NAMALWA (cell line): Measurements from ENCODE around the gene DOLPP1.
"Not testable (repeated sequence)": the region's sequence is repeated elsewhere in the genome, so short reads cannot be mapped to it uniquely, and the experiment has no call there.

ENCODE experiments used
- DNase-seq: peaks from one replicate; pipeline ENCODE4 v3.0.0-alpha.2; 2015; ENCODE audit warnings: low spot score

DOLPP1 gene

GRCh38 chr9:129080601-129081387 is at the start of gene DOLPP1:
Gene DOLPP1, plus strand, starts transcription at chr9:129081111. Its CDS starts 21 bp downstream, at chr9:129081132.
- peak; percentile 99 for DNase-seq

GRCh38 chr9:129031514-129031913 is 49.4 kb upstream of the DOLPP1 start:
- DNase-seq: peak; percentile 0

GRCh38 chr9:129032541-129033159 is 48.3 kb upstream of the DOLPP1 start:
- DNase-seq: peak; percentile 40

DNA sequence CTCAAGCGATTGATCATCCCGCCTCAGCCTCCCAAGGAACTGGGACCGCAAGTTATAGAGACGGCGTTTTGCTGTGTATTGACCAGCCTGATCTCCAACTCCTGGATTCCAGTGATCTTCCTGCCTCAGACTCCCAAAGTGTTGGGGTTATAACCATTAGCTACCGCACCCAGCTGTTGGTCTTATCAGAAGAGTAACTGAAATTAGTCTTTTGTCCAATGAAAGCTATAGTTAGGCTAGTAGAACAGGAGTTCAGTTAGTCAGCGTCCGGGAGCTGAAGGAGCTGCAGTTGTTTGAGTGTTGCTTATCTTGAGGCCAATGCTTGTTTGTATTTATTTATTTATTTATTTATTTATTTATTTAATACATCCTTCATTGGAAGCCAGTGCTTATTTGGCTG is 47.7 kb upstream of the DOLPP1 start:
- DNase-seq: no peak

- not testable (repeated sequence) for DNase-seq
Observed at GRCh38 chr9:129035838-129036237, 45.1 kb upstream of the DOLPP1 start.

DNA sequence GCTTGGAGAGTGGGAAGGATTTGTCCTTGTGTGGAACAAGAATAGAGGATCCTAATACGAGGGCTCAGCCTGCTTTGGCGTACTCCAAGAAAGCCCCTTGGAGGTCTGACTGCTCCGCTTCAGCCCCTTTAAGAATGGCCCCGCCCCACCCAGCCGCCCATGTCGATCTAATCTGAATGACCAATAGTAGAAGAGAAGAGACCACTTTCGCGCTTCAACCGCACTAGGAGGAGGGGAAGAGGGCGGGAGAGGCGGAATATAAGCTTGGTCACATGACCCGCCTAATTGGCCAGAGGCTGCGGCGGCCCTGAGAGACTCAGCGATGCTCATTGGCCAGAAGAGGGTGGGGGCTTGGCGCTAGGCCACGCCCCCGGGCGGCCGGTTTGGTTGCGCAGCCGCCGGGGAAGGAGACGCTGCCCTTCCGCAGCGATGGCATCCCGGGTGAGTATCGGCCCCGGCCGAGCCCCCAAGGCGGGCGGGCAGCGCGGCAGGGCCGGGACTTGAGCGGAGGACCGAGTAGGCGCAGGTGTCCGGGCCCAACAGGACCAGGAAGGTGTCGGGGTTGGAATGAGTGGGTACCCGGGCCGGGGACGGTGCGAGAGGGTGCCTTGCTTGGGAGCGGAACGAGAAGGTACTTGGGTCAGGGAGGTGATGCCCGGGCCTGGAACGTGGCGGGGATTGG is 44.5 kb upstream of the DOLPP1 start, which contains the start of gene MIGA2:
MIGA2 (plus strand) TSS at position 386 of the 682 bp plus-strand sequence. CDS start 3,969 bp downstream, outside the sequence.
- DNase-seq: peak; percentile 99

- no peak for DNase-seq
Observed at GRCh38 chr9:129036923-129037766, 43.8 kb upstream of the DOLPP1 start.

DNA sequence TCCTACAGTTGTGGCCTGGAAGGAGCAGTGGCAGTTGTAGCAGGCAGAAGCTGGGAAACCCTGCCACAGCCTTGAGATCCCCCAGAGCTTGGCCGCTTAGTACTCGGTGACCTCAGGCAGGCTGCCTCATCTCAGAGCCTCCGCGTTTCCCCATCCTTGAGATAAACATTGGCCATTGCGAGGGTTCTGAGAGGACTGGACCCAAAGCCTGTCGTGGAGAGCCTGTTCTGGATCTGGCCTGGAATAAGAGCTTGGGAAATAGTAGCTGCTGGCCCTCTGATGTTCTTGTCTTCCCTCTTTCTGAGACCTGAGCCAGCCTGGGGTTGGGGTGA is 43.2 kb upstream of the DOLPP1 start:
- no peak for DNase-seq

- no peak for DNase-seq
Observed at GRCh38 chr9:129038109-129038852, 42.6 kb upstream of the DOLPP1 start.

- DNase-seq: no peak
Observed at GRCh38 chr9:129040113-129040643, 40.7 kb upstream of the DOLPP1 start.

DNA sequence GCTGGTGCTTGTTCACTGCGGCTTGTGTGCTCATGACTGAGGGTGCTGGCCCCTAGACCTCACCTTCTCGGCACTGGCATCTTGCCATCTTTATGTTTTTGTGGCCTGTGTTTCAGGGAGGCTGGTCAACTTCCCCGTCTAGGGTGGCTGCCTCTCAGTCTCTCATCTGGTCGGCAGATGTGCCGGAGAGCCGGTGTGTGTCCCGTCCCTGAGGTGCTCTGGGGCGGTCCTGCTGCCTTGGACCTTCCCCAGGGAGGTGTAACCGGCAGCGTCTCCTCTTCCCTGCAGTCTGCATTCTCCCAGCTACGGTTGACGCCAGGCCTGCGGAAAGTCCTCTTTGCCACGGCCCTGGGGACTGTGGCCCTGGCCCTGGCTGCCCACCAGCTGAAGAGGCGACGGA is 38.9 kb upstream of the DOLPP1 start:
- DNase-seq: no peak

DNA sequence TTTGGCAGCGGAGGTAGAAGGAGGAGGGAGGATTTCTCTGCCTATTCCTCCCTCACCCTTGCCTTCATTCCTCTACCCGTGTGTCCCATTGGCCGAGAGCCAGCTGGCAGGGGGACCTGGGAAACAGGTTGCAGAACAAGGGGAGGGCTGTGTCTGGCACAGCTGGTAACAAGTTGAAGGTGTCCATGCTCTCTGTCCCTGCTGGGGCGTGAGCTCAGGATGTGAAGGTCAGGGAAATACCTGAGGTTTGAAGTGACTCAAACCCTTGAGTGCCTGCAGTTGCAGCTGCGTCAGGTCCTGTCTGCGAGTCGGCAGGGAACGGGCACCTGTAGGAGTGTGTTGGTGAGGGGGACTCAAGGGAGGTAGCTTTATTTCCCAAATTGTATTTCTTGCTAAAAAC is 28.3 kb upstream of the DOLPP1 start:
- DNase-seq: no peak

- DNase-seq: no peak
Observed at GRCh38 chr9:129053020-129053419, 27.9 kb upstream of the DOLPP1 start.

- DNase-seq: no peak
Observed at GRCh38 chr9:129054163-129054851, 26.6 kb upstream of the DOLPP1 start.

GRCh38 chr9:129058965-129059795 is 21.7 kb upstream of the DOLPP1 start:
- DNase-seq: no peak

- no peak for DNase-seq
Observed at GRCh38 chr9:129059796-129060785, 20.8 kb upstream of the DOLPP1 start.

GRCh38 chr9:129060991-129061390 is 19.9 kb upstream of the DOLPP1 start:
- no peak for DNase-seq

DNA sequence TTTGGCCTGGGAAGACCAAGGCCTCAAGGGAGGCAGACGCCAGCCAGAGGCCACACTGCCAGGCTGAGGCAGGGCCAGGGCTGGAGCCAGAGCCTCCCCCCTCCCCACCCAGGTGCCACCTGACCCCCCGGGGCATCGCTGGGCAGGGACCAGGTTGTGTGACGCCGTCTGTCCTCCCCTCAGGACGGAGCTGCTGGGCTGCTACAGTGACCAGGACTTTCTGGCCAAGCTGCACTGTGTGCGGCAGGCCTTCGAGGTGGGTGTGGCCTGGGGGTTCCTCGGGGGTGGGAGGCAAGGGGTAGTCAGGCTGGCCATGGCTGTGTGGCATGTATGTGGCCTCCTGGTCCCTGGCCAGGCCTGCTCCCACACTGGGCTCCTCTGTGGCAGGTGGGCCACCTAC is 17.9 kb upstream of the DOLPP1 start:
- DNase-seq: no peak
